Measurements from ENCODE around the gene C19orf85.
A peak's percentile ranks its signal among the peaks of the same experiment; 100 is the strongest.

Gene C19orf85

GRCh38 chr19:55477905-55478304 is 13.4 kb upstream of the C19orf85 start:
- DNase-seq (ENCODE audit: low read depth in 2 of 2): no peak

GRCh38 chr19:55476100-55476775 is 11.7 kb upstream of the C19orf85 start, which contains the start of gene ZNF628:
Gene ZNF628, plus strand, starts transcription at chr19:55476617. Its CDS starts 3,294 bp downstream, at chr19:55479911.
- DNase-seq (ENCODE audit: low read depth in 2 of 2): peak; percentile 89 to 91

GRCh38 chr19:55474269-55475265 is 10.0 kb upstream of the C19orf85 start:
- no peak for DNase-seq (ENCODE audit: low read depth in 2 of 2)

- no peak for DNase-seq (ENCODE audit: low read depth in 2 of 2)
These were observed 8.9 kb upstream of the C19orf85 start for GRCh38 chr19:55473225-55474012.

GRCh38 chr19:55472463-55472862 is 7.9 kb upstream of the C19orf85 start:
- no peak for DNase-seq (ENCODE audit: low read depth in 2 of 2)

- DNase-seq (ENCODE audit: low read depth in 2 of 2): no peak
These were observed 6.7 kb upstream of the C19orf85 start for GRCh38 chr19:55471266-55471665.

- DNase-seq (ENCODE audit: low read depth in 2 of 2): no peak
These were observed 3.5 kb upstream of the C19orf85 start for GRCh38 chr19:55468054-55468393.

- DNase-seq (ENCODE audit: low read depth in 2 of 2): peak; percentile 42 to 60
These were observed 2.9 kb upstream of the C19orf85 start for GRCh38 chr19:55467236-55468053.

GRCh38 chr19:55466241-55466614 is 1.7 kb upstream of the C19orf85 start:
- DNase-seq (ENCODE audit: low read depth in 2 of 2): no peak

- DNase-seq (ENCODE audit: low read depth in 2 of 2): no peak
These were observed 1.1 kb upstream of the C19orf85 start for GRCh38 chr19:55465460-55466240.

GRCh38 chr19:55464039-55464661 is 401 bp downstream of the C19orf85 start:
- DNase-seq (ENCODE audit: low read depth in 2 of 2): no peak

GRCh38 chr19:55463583-55464031 is 944 bp downstream of the C19orf85 start:
- DNase-seq (ENCODE audit: low read depth in 2 of 2): no peak

- DNase-seq (ENCODE audit: low read depth in 2 of 2): no peak
These were observed 1.8 kb downstream of the C19orf85 start for GRCh38 chr19:55462722-55463121.

- no peak for DNase-seq (ENCODE audit: low read depth in 2 of 2)
These were observed 2.5 kb downstream of the C19orf85 start for GRCh38 chr19:55461974-55462626.

GRCh38 chr19:55461259-55461973 is 3.1 kb downstream of the C19orf85 start, which contains the start of gene ISOC2:
Gene ISOC2, minus strand, starts transcription at chr19:55461642. Its CDS starts 5,156 bp downstream, at chr19:55456486.
- DNase-seq (ENCODE audit: low read depth in 2 of 2): peak; percentile 100

- DNase-seq (ENCODE audit: low read depth in 2 of 2): no peak
These were observed 3.8 kb downstream of the C19orf85 start for GRCh38 chr19:55460670-55461258.

GRCh38 chr19:55459950-55460657 is 4.4 kb downstream of the C19orf85 start:
- no peak for DNase-seq (ENCODE audit: low read depth in 2 of 2)
